ENCODE data around the gene SLC50A1. TPM values are rescaled to one million over a fixed set of nuclear protein-coding genes. Genes with fewer than 3 reads are reported as not detected.

Gene SLC50A1
- total and polyA plus RNA-seq, 12 donors = 5.5 to 33.7 (median 8.2) TPM

DNA sequence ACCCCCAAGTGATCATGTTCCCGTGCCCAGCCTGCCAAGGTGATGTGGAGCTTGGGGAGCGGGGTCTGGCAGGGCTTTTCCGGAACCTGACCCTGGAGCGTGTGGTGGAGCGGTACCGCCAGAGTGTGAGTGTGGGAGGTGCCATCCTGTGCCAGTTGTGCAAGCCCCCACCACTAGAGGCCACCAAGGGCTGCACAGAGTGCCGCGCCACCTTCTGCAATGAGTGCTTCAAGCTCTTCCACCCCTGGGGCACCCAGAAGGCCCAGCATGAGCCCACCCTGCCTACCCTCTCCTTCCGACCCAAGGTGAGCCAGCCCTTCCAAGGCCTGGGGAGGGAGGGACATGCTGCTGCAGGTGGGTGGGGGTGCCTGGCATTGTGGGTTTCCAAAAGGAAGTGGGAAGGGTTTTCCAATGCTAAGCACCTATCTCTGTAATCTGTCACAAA lies 40.3 kb downstream of the SLC50A1 start:
- WGBS, 2 donors = 86 to 92% methylated on average over 9 of the region's 9 CpGs
- no peak for DNase-seq
- no peak for ATAC-seq
- intact Hi-C loops (cut with DNase I) = loop anchor here in 6 of 10 donors (1.0 to 10.0 kb wide), 5 partner anchors 46 to 51 kb away; no protein-coding TSS in a partner anchor
- TF ChIP-seq, protein P1, sequence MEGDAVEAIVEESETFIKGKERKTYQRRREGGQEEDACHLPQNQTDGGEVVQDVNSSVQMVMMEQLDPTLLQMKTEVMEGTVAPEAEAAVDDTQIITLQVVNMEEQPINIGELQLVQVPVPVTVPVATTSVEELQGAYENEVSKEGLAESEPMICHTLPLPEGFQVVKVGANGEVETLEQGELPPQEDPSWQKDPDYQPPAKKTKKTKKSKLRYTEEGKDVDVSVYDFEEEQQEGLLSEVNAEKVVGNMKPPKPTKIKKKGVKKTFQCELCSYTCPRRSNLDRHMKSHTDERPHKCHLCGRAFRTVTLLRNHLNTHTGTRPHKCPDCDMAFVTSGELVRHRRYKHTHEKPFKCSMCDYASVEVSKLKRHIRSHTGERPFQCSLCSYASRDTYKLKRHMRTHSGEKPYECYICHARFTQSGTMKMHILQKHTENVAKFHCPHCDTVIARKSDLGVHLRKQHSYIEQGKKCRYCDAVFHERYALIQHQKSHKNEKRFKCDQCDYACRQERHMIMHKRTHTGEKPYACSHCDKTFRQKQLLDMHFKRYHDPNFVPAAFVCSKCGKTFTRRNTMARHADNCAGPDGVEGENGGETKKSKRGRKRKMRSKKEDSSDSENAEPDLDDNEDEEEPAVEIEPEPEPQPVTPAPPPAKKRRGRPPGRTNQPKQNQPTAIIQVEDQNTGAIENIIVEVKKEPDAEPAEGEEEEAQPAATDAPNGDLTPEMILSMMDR (IDR thresholded peaks at IDR 0.05) = no peak
- Histone ChIP-seq H3K27ac (no peak overlapping the region), H3K36me3 (peaks cover 0 to 10% (median 0%) of the 10 kb centered on the region in 9 donors), H3K27me3 (peaks cover 7 to 28% (median 19%) of the 10 kb centered on the region in 7 donors), H3K4me1 (peaks cover 5 to 47% (median 24%) of the 10 kb centered on the region in 9 donors), H3K4me3 (no peak overlapping the region), H3K9me3 (no peaks in the 10 kb centered on the region)

DNA sequence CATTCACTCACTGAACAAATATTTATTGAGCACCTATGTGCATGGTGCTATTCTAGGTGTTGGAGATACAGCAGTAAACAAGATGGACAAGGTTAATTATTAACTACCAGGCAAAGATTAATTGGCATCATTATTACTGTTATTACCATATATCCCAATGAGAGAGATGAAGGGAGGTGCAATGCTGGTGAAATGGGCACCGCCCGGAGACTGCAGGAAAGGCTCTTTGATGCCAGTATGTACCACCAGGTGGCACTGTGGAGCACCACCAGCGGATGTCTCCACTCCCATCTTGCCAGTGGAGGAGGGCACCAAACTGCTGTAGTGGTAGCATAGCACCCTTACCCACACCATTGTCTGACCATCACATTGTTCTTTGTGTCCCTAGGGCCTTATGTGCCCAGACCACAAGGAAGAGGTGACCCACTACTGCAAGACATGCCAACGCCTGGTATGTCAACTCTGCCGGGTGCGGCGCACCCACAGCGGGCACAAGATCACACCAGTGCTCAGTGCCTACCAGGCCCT lies 41.0 kb downstream of the SLC50A1 start:
- Histone ChIP-seq H3K4me1 (peaks cover 5 to 46% (median 24%) of the 10 kb centered on the region in 9 donors), H3K27me3 (peaks cover 7 to 28% (median 19%) of the 10 kb centered on the region in 7 donors), H3K4me3 (no peak overlapping the region), H3K27ac (no peak overlapping the region), H3K36me3 (peaks cover 0 to 3% (median 0%) of the 10 kb centered on the region in 9 donors), H3K9me3 (no peaks in the 10 kb centered on the region)
- DNase-seq (peak; percentile 79 to 84), ATAC-seq (peak; percentile 36 to 50 (median 44))
- TF ChIP-seq, protein P1 (IDR thresholded peaks at IDR 0.05) = peak; percentile 86 to 97 (median 93)
- WGBS, 2 donors = 61 to 62% methylated on average over 8 of the region's 8 CpGs
- intact Hi-C loops (cut with DNase I) = loop anchor here in 6 of 10 donors (1.0 to 10.0 kb wide), 5 partner anchors 46 to 51 kb away; no protein-coding TSS in a partner anchor

DNA sequence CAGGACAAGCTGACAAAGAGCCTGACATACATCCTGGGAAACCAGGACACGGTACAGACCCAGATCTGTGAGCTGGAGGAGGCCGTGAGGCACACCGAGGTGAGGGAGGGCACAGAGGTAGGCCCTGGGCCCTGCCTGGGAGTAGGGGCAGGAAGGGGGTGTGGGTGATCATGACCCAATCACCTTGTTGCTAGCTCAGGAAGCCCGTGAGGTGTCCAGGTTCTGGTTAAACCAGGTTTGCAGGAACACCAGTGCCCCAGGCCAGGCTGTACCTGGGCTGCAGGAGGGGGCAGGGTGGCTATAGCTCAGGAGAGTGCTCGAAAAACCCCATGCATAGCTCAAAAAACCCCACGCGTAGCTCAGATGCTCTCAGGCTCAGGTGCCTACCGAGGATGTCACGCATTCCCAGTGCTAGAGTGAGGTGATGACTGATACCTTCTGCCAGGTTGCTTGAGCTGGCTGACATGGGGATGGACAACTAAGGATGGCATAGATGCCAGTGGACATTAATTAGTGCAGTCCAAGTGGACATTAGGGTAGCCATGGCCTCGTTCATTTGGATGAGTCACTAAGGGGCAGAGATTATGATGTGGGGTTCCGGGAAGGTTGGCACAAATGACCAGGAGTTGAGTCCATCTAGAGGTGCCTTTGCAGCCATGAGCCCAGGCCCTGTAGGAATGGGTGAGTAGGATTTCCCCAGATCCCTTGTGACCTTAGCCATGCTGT lies 41.7 kb downstream of the SLC50A1 start:
- no peak for ATAC-seq
- intact Hi-C loops (cut with DNase I) = loop anchor here in 5 of 10 donors (2.0 to 10.0 kb wide), 4 partner anchors 45 to 50 kb away; no protein-coding TSS in a partner anchor
- WGBS, 2 donors = 81 to 82% methylated on average over 11 of the region's 11 CpGs

DNA sequence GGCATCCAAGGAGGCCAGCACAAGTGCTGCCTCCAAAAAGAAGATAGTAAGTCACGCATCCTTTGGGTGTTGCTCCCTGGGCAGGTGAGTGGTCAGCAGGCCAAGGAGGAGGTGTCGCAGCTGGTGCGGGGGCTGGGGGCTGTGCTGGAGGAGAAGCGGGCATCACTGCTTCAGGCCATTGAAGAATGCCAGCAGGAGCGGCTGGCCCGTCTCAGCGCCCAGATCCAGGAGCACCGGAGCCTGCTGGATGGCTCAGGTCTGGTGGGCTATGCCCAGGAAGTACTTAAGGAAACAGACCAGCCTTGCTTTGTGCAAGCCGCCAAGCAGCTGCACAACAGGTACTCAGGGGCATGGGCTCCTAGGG lies 42.2 kb downstream of the SLC50A1 start:
- ATAC-seq (no peak), DNase-seq (no peak)
- H3K27me3 ChIP-seq = peaks cover 7 to 28% (median 19%) of the 10 kb centered on the region in 7 donors
- intact Hi-C loops (cut with DNase I) = loop anchor here in 5 of 10 donors (2.0 to 10.0 kb wide), 4 partner anchors 44 to 49 kb away; no protein-coding TSS in a partner anchor
- TF ChIP-seq, protein P1 (IDR thresholded peaks at IDR 0.05) = no peak
- H3K27ac ChIP-seq = peak overlapping the region in 1 of 10 donors; percentile 36
- 96 to 98% methylated on average over 9 of the region's 9 CpGs for WGBS, 2 donors
- H3K4me1 ChIP-seq = peaks cover 2 to 36% (median 14%) of the 10 kb centered on the region in 9 donors
- no peaks in the 10 kb centered on the region for H3K36me3 ChIP-seq
- no peaks in the 10 kb centered on the region for H3K9me3 ChIP-seq
- peak overlapping the region in 1 of 10 donors; percentile 46 for H3K4me3 ChIP-seq

More for the DNA sequence above, 41.7 kb downstream of the SLC50A1 start:
- H3K4me1 ChIP-seq = peaks cover 3 to 39% (median 17%) of the 10 kb centered on the region in 9 donors
- no peaks in the 10 kb centered on the region for H3K9me3 ChIP-seq
- TF ChIP-seq, protein P1 (IDR thresholded peaks at IDR 0.05) = no peak
- H3K27me3 ChIP-seq = peaks cover 7 to 28% (median 19%) of the 10 kb centered on the region in 7 donors
- no peak overlapping the region for H3K27ac ChIP-seq
- no peak for DNase-seq
- H3K4me3 ChIP-seq = no peak overlapping the region
- no peaks in the 10 kb centered on the region for H3K36me3 ChIP-seq
